A204.1 (cell line): ENCODE data around the gene LMF1.

Experiments used
- FAIRE-seq: peaks from 2 replicates; lab custom pipeline; 2012; peaks lifted over from hg19 to GRCh38; lab: Jason Lieb, UNC

LMF1 gene

DNA sequence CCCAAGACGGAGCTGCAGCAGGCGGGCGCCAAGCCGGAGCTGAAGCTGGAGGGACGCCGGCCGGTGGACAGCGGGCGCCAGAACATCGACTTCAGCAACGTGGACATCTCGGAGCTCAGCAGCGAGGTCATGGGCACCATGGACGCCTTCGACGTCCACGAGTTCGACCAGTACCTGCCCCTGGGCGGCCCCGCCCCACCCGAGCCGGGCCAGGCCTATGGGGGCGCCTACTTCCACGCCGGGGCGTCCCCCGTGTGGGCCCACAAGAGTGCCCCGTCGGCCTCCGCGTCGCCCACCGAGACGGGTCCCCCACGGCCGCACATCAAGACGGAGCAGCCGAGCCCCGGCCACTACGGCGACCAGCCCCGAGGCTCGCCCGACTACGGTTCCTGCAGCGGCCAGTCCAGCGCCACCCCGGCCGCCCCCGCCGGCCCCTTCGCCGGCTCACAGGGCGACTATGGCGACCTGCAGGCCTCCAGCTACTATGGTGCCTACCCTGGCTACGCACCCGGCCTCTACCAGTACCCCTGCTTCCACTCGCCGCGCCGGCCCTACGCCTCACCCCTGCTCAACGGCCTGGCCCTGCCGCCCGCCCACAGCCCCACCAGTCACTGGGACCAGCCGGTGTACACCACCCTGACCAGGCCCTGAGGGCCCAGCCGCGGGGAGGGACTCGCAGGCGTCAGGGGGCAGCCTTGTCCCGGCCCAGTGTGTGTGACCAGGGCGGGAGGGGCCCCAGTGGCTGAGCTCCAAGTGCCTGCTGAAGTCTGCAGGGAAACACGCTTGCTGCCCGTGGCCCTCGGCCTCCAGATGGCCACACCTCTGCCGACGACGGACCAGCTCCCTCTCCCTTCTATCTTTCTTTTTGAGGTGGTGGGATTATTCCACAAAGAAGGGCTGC is 14.2 kb upstream of the LMF1 start:
- no peak for FAIRE-seq

DNA sequence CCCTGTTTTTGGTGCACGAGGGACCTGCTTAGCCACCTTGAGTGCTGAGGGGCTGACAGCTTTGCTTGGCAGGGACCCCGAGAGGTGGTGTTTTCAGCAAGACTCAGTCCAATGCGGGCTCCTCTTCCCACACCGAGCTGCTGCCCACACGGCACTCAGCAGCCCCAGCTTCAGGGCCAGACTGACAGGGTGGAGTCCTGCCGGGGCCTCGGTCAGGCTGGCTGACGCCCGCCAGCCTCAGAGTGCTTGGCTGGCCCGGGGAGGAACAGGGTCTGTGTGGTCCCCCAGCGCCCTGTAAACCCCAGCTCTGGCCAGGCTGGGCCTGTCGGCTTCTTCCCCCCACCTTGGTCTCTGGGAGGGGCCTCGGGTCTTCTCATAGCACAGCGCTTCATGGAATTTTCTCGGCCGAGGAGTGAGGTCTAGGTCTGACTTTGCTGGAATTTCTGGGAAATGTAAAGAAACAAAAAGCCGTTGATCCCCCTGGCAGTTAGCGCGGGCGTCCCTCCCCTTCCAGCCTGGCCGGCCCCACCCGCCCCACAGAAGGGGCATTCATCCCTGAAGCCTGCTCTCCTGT is 13.4 kb upstream of the LMF1 start:
- no peak for FAIRE-seq

DNA sequence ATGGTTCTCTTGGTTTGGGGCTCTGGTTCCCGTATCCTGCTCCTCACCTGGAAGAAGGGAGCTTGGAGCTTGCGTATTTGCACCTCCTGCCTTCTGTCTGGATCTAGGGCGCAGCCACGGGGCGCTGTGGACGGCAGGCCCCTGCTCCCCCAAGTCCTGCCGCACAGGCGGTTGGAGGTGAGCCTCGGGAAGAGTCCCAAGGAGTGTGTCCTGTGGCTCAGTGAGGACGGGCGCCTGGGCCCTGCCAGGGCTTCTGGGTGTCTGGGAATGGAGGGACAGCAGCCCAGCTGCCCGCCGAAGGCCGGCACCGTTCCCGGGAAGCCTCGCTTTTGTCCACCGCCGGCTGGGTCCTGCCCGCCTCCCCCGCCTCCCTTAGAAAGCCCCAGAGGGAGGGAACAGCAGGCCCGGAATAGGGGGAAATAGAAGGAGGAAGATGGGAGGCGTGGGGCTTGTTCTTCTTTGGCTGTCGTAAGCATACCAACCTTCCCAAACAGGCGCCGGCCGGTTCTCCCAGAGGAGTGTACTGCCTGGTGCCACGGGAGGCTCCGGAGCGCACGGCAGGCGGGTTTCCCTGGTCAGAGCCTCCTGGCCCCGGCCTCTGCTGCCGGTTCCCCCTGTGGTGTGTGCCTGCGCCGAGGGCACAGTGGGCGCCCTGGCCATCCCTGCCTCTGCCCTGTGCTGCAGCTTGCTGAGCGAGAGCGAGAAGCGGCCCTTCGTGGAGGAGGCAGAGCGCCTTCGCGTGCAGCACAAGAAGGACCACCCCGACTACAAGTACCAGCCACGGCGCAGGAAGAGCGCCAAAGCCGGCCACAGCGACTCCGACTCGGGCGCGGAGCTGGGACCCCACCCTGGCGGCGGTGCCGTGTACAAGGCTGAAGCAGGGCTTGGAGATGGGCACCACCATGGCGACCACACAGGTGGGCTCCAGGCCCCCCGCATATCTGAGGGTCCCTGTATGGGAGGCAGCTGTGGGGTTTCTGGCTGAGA is 12.6 kb upstream of the LMF1 start:
- no peak for FAIRE-seq

DNA sequence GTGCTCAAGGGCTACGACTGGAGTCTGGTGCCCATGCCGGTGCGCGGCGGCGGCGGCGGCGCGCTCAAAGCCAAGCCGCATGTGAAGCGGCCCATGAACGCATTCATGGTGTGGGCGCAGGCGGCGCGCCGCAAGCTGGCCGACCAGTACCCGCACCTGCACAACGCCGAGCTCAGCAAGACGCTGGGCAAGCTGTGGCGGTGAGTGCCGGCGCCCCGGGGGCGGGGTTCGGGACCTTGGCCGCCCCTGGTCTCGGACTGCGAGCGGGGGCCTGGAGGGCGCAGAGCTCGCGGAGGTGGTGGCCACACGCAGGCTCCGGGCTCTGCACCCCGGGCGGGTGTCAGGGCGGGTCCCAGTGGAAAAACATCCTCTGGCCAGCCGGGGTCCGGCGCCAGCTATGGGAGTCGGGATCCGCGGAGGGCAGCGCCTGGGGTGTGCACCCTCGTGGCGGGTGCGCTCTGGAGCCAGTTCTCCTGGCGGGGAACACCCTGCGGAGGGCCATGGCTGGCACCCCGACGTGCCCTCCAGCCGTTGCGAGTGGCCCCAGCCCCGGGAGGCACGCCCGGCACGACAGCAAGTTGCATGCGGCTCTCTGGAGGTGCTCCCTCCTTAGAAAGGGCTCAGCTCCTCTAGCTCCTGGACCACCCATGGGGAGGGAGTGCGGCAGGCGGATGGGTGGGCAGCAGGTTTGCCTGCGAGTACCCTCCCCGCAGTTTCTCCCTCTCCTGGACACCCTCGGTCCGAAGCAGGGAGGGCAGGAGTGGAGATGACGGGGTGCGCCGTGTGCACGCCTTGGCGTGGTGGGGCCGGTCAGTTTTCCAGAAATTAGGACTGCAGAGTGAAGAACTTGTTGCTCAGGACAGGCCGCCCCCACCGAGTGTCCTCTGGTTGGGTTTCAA is 11.6 kb upstream of the LMF1 start:
- no peak for FAIRE-seq

DNA sequence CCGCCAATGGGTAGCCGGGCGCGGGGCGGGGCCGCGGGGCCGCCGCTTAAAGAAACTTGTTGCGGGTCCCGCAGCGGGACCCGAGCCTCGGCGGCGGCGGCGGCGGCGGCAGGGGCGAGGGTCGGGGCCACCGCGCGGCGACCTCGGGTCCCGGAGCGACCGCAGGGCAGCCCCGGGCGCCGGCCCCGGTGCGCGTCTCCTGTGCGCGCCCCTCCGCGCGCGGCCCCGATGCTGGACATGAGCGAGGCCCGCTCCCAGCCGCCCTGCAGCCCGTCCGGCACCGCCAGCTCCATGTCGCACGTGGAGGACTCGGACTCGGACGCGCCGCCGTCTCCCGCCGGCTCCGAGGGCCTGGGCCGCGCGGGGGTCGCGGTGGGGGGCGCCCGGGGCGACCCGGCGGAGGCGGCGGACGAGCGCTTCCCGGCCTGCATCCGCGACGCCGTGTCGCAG is 10.9 kb upstream of the LMF1 start, which contains the start of gene SOX8:
Gene SOX8 (plus strand): TSS at position 76 of the 450 bp plus-strand sequence. CDS start 153 bp downstream, at position 229.
- FAIRE-seq: no peak

DNA sequence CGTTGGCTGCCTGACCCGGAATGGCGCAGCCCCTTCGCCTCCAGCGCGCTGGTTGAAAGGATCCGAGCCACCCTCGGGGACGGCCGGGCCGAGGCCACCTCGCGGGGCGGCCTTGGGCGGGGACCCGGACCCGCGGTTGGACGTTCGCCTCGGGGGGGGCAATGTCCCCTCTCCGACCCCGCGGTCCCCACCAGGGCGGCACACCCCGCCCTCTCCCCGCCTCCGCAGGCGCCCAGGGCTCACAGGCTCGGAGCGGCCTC is 9.7 kb upstream of the LMF1 start:
- no peak for FAIRE-seq

DNA sequence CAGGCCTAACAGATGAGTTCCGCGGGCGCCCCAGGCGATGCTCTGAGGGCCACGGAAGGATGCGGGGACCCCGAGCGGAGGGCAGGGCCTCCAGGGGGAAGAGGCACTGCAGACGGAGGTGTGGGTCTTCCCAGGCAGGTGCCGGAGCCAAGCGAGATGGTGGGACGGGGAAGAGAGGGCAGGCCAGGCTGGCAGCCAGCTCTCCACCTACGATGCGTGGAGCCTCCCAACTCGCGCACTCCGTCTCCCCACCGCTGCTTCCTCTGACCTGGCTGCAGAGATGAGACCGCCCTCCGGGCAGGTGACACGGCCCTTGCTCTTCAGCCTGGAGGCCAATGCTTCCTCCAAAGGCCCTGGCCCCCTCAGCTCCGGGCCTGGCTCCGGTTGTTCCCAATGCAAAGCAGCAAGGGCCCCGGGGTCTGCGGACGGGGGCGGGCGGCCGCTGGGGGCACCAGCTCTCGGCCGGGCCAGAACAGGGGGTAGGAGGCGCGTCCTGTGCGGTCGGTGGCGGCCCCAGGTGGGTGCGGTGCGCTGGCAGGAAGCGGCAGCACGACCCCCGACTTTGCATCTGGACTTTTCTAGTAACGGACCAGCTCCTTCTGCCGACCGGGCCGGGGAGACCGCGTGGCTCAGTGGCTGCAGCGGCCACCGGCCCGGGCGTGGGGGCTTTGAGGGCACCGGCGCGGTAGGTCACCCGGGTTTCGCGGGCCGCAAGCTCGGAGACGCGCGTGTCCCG is 9.2 kb upstream of the LMF1 start:
- no peak for FAIRE-seq

DNA sequence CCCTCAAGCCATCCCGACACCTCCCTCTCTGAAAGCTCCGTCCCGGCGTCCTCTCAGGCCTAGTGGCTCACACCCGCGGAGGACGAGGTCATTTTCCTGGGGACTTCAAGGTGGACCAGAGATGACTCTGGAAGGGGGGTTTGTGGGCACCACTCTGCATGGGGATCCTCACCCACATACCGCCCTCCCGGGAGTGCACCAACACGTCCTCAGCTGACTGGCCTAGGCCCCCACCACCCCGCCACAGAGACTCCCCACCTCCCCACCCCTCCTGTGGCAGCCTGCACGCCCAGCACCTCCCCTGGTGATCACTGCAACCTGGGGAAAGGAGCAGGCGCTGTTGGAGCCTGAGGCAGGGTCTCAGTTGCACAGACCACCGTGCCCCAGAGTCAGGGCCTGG is 8.4 kb upstream of the LMF1 start:
- FAIRE-seq: no peak

DNA sequence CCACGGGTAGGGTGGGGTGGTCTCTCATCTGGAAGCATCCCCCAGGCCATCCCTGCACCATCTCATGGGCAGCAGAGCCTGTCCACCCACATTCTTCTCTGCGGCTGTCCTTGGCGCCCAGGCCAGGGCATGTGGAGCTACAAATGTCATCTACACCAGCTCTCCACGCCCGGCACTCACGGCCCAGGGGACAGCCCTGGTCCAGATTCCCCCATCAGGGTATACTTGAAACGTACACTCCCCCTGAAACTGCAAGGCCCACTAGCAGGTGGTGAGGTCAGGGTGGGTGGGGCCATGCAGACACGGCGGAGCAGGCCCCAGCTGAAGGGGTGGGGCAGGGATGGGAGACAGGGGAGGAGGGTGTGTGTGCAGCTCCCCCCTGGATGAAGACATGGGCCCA is 7.6 kb upstream of the LMF1 start:
- no peak for FAIRE-seq

- no peak for FAIRE-seq
Measured at GRCh38 chr16:977896-978295, 7.1 kb upstream of the LMF1 start.

DNA sequence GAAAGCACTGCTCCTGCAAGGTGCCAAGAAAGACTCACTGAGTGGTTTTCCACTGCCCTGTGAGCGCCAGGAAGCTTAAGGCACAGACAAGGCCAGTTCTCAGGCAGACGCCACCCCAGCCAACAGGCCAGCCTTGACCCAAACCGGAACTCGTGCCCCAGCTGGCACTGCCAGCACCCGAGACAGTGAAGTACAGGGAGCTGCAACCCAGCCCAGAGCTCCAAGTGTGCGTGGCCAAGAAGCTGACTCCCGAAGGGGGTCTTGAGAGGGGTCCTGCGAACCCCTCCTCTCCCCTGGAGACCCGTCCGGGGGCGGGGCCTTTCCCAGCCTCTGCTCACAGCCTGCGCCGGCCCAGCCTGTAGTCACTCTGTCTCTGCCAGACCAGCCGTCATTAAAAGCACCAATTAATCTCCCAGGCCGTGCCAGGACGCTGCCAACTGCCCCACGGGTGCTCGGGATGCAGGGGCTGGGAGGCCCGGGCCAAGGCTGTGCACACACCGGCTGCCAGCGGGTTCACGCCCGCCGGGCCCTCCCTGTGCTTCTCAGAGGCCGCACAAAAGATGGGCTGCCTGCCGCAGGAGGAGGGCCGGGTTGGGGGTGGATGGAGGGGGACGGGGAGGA is 6.4 kb upstream of the LMF1 start:
- no peak for FAIRE-seq

DNA sequence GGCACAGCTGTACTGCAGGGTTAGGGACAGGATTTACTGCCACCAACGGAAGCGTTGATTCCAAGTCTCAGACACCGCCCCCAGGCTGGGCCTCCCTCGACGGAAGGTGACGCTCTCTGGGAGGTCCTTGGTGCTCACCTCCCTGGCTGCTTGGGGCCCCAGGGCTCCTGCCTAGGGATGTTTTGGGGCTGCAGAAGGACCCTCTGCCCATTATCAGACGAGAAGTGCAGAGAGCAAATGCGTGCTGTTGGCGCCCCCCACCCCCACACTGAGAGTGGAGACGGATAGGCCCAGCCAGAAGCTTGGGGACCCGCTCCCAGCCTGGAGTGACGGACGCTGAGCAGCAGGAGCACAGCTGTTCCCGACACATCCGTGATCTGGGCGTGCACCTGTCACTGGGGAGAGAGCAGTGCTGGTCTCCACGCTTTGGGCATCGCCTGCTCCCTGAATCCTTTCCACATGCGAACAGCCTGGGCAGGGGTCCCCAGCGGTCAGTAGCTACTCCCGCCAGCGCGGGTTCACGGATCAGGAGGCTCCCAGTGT is 5.7 kb upstream of the LMF1 start:
- FAIRE-seq: no peak

GRCh38 chr16:975291-975690 is 4.5 kb upstream of the LMF1 start:
- FAIRE-seq: no peak

GRCh38 chr16:974611-975261 is 4.0 kb upstream of the LMF1 start:
- FAIRE-seq: no peak

DNA sequence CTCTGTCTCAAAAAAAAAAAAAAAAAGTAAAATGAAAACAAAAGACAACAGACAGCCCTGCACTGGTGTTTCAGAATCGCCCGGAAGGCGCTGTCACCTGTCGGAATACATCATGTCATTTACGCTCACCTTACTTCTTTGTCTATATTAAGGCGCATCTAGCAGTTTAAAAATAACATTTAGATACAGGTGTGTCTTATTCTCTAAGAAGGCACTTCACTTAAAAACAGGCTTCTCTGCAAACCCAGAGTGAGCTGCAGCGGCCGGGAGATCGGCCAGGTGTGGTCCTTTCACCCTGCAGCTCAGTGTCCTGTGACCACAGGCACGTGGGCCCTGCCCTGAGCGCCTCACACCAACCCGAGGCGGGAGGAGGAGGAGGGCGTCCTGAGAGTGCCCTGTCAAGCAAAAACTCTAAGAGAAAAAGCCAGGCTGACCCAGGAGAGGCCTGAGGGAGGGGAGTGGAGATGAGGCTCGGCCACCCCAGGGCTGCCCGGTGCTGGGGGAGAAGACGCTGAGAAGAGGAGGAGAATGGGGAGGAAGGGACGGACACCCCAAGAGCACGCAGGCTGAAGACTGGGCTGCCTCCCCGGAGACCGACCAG is 3.3 kb upstream of the LMF1 start:
- FAIRE-seq: no peak

GRCh38 chr16:973366-973765 is 2.6 kb upstream of the LMF1 start:
- no peak for FAIRE-seq

DNA sequence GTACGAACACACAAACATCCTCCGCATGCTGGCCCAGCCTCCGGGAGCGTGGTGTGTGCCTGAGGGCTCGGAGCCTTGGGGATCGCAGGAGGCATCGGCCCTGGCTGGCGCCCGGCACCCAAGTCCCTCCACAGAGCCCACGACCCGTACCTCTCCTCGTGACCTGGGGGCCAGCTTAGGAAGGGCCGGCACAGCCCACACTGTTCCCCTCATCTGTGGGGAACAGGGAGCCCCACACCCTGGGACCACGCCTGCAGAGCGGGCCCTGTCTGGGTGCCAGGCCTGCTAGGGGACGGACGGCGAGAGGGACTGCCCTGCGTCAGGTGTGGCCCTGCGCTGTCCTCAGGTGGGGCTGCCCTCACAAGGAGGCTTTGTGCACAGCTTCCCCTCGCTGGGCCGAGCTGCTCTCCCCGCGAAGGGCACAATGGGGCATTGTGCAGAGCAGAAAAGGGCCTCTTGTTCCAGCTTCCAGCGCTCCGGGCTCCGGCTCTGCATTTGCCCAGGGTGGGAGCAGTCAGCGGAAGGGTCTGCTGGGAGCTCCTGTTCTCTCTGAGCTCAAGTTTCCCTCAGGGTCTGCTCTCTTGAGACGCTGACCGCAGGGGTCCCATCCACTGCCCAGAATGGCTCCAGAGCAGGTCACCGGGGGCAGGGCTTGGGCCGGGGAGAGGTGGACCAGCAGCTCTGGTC is 1.7 kb upstream of the LMF1 start:
- no peak for FAIRE-seq

DNA sequence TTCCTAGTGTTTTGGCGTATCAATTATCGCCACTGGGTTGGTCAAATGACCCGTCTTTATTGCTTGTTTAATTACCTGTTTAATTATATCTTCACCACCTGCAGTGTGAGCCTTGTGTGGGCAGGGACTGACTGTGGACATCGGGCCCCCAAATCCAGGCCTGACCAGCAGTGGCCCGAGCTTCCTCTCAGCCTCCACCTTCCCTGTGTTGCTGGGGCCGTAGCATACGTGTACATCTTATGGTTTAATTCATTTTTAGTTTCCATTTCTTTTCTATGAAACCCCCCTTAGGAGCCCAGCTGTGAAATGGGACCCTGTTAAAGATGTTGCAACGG is 1.2 kb upstream of the LMF1 start:
- no peak for FAIRE-seq

- no peak for FAIRE-seq
Measured at GRCh38 chr16:971582-971905, 760 bp upstream of the LMF1 start.
